K562 (cell line): ENCODE measurements around the gene NUDT22. TPM values are rescaled to one million over a fixed set of nuclear protein-coding genes. Genes with fewer than 3 reads are reported as not detected.

Experiments
- BRCA1 ChIP-seq, 2 experiments: fragments of 450-650 bp in 1 of 2; sonication (generic) in 1 of 2; formaldehyde crosslinking in 1 of 2; IDR thresholded peaks; 2 replicates each; pipeline versions ENCODE4 v1.5.0 to v1.6.1; 2017 to 2020; ENCODE audit warnings: mild to moderate bottlenecking in 1 of 2, missing genetic modification reagents in 1 of 2
- CC2D1A ChIP-seq: fragments of 450-650 bp; IDR thresholded peaks from 2 replicates; pipeline ENCODE4 v1.6.1; 2017; ENCODE audit warnings: mild to moderate bottlenecking
- CHD4 ChIP-seq: fragments of 200-600 bp; sonication (generic); IDR thresholded peaks from 3 replicates; pipeline ENCODE4 v1.6.1; 2012; ENCODE audit warnings: low read depth, mild to moderate bottlenecking, mixed read lengths, low read length, inconsistent platforms; ENCODE audit not compliant: insufficient read depth, insufficient replicate concordance, poor library complexity, severe bottlenecking
- DMBX1 ChIP-seq: fragments of 250-450 bp; sonication (Bioruptor Pico); IDR thresholded peaks from 2 replicates; pipeline ENCODE4 v1.8.0; 2022; ENCODE audit warnings: inconsistent platforms, mild to moderate bottlenecking, moderate library complexity, borderline replicate concordance
- E2F5 ChIP-seq: sonication (generic); formaldehyde crosslinking; IDR thresholded peaks from 2 replicates; pipeline ENCODE4 v1.8.0; 2022; ENCODE audit warnings: mild to moderate bottlenecking, missing genetic modification reagents
- E2F8 ChIP-seq: fragments of 450-650 bp; IDR thresholded peaks from 2 replicates; pipeline ENCODE4 v1.7.1; 2018; ENCODE audit warnings: mild to moderate bottlenecking, low read depth; ENCODE audit not compliant: partially characterized antibody
- GATAD2B ChIP-seq: fragments of 450-650 bp; IDR thresholded peaks from 2 replicates; pipeline ENCODE4 v1.6.1; 2017; ENCODE audit warnings: mild to moderate bottlenecking, borderline replicate concordance
- KLF1 ChIP-seq: fragments of 450-650 bp; IDR thresholded peaks from 2 replicates; pipeline ENCODE4 v1.6.1; 2016; ENCODE audit warnings: missing genetic modification characterization, missing compliant biosample characterization
- LCOR ChIP-seq: sonication (generic); formaldehyde crosslinking; IDR thresholded peaks from 2 replicates; pipeline ENCODE4 v1.8.0; 2022; ENCODE audit warnings: mild to moderate bottlenecking, missing genetic modification reagents
- NFIX ChIP-seq: fragments of 250-450 bp; sonication (Bioruptor Pico); IDR thresholded peaks from 2 replicates; pipeline ENCODE4 v1.4.0; 2020; ENCODE audit warnings: low read depth, mild to moderate bottlenecking, moderate library complexity
- POLR2AphosphoS2 ChIP-seq: IDR thresholded peaks from 2 replicates; pipeline ENCODE4 v1.6.1; 2012; ENCODE audit warnings: low read length, improper control_type of control experiment
- RNF2 ChIP-seq: sonication (generic); IDR thresholded peaks from 2 replicates; pipeline ENCODE4 v1.6.1; 2016
- RNF219 ChIP-seq: fragments of 250-450 bp; sonication (Bioruptor Pico); IDR thresholded peaks from 2 replicates; pipeline ENCODE4 v1.5.0; 2022; ENCODE audit warnings: mild to moderate bottlenecking
- SAP30 ChIP-seq: fragments of 200-600 bp; sonication (generic); IDR thresholded peaks from 2 replicates; pipeline ENCODE4 v1.6.1; 2012; ENCODE audit warnings: borderline replicate concordance, low read depth, mild to moderate bottlenecking, moderate library complexity, low read length, control low read depth, inconsistent platforms; ENCODE audit not compliant: insufficient read depth, poor library complexity, severe bottlenecking
- SMAD1 ChIP-seq: fragments of 150-350 bp; IDR thresholded peaks from 2 replicates; pipeline ENCODE4 v1.6.1; 2014; ENCODE audit warnings: low read length, low read depth; ENCODE audit not compliant: partially characterized antibody
- SP1 ChIP-seq: sonication (generic); formaldehyde crosslinking; IDR thresholded peaks from 2 replicates; pipeline ENCODE4 v1.8.1; 2022; ENCODE audit warnings: mild to moderate bottlenecking, missing genetic modification reagents
- SRSF7 ChIP-seq: fragments of 200-400 bp; formaldehyde crosslinking; optimal IDR thresholded peaks from 2 replicates; pipeline ENCODE3; 2017; ENCODE audit warnings: mild to moderate bottlenecking, low read depth, low read length
- TAF15 ChIP-seq: fragments of 200-400 bp; formaldehyde crosslinking; IDR thresholded peaks from 2 replicates; pipeline ENCODE4 v1.6.1; 2017; ENCODE audit warnings: mild to moderate bottlenecking, low read depth, low read length, moderate library complexity
- YY1 ChIP-seq, 3 experiments: IDR thresholded peaks; 2 replicates each; pipeline ENCODE4 v1.6.1; 2011; ENCODE audit warnings: low read length in 2 of 3, mild to moderate bottlenecking in 2 of 3, moderate library complexity in 2 of 3, borderline replicate concordance in 1 of 3, control low read depth in 1 of 3, low read depth in 1 of 3; ENCODE audit not compliant: insufficient read depth in 3 of 3, insufficient replicate concordance in 2 of 3, control insufficient read depth in 1 of 3, insufficient read length in 1 of 3; ENCODE audit errors: extremely low read depth in 1 of 3
- ZBTB17 ChIP-seq: fragments of 450-650 bp; formaldehyde crosslinking; IDR thresholded peaks from 2 replicates; pipeline ENCODE4 v1.4.0; 2020; ENCODE audit warnings: mild to moderate bottlenecking
- ZC3H4 ChIP-seq: sonication (generic); formaldehyde crosslinking; IDR thresholded peaks from 2 replicates; pipeline ENCODE4 v1.9.0; 2021; ENCODE audit warnings: missing genetic modification reagents, borderline replicate concordance
- ZNF41 ChIP-seq: fragments of 250-450 bp; sonication (Bioruptor Pico); conservative IDR thresholded peaks from 2 replicates; pipeline ENCODE4 v1.4.0; 2020; ENCODE audit warnings: mild to moderate bottlenecking
- polyA plus RNA-seq, 8 experiments: library from polyadenylated mRNA; depleted of rRNA in 4 of 8; stranded (reverse) in 5 of 8; unstranded in 3 of 8; fragments of >200 nt; fragmentation: Nextera tagmentation in 2 of 8; fragmentation: Illumina TruSeq in 1 of 8; extraction: Ambion mirVana in 2 of 8; extraction: Trizol in 1 of 8; gene quantifications; 2 replicates each; pipeline versions ENCODE4 v1.2.1 to v1.2.3, GENCODE V29; 2011 to 2014; ENCODE audit warnings: inconsistent platforms in 1 of 8, missing spikeins in 1 of 8
- total RNA-seq, 7 experiments: library from RNA; depleted of rRNA in 6 of 7; stranded (reverse); fragments of >200 nt in 6 of 7; fragmentation: Illumina TruSeq in 2 of 7; extraction: Trizol in 2 of 7; gene quantifications; 2 replicates each; pipeline versions ENCODE4 v1.2.1 to v1.2.3, GENCODE V29; 2011 to 2021; ENCODE audit warnings: low replicate concordance in 1 of 7

NUDT22 gene
- total and polyA plus RNA-seq, 9 of the 15 experiments (the other 6 are each of a cell fraction or from before 2014, with no cell fraction given): 6.3 to 92.6 (median 37.4) TPM

- TF ChIP-seq GATAD2B (no peak), CHD4 (no peak), DMBX1 (CRISPR knock-in tag) (no peak), SRSF7 (no peak), E2F8 (peak; percentile 31), SMAD1 (peak; percentile 22), ZC3H4 (CRISPR knock-in tag) (no peak), ZNF41 (CRISPR knock-in tag) (no peak), YY1 (IDR thresholded peaks at IDR 0.05; ENCODE audit: borderline replicate concordance in 1 of 3, control insufficient read depth in 1 of 3, extremely low read depth in 1 of 3, insufficient read depth in 3 of 3, insufficient read length in 1 of 3, insufficient replicate concordance in 2 of 3, low read depth in 1 of 3, low read length in 2 of 3) (no peak), RNF2 (no peak), ZBTB17 (no peak), CC2D1A (no peak), NFIX (CRISPR knock-in tag) (no peak), KLF1 (tag) (no peak), E2F5 (no peak), TAF15 (no peak), BRCA1 (IDR thresholded peaks at IDR 0.05) (no peak), BRCA1 (CRISPR knock-in tag; IDR thresholded peaks at IDR 0.05) (no peak), RNF219 (CRISPR knock-in tag) (no peak), LCOR (CRISPR knock-in tag) (no peak), SAP30 (no peak), SP1 (CRISPR knock-in tag) (no peak), POLR2AphosphoS2 (peak; percentile 75; the same call in 1 of the 2 replicates)
These were observed 1.8 kb upstream of the NUDT22 start (continued) for GRCh38 chr11:64224151-64224890.
